NCI-H510A treated with DMSO at 0.1 percent for 48 hours (cell line): Measurements from ENCODE around the gene EPHA3.

Experiments used
- DNase-seq: peaks from one replicate; lab custom pipeline; 2025; lab: John Stamatoyannopoulos, UW

EPHA3 gene

DNA sequence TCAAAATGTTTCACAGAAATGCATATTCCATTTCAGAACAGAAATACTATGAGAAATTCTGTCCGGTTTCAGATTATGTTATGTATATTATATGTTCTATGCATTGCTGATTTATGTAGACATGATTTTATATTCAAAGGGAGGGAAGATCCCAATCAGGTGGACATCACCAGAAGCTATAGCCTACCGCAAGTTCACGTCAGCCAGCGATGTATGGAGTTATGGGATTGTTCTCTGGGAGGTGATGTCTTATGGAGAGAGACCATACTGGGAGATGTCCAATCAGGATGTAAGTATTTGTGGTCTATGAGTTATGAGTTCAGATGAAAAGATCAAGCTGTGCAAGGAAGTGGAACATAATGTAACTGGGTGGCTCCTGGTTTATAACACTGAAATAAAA, 341.7 kb downstream of the EPHA3 start:
- DNase-seq: no peak

DNA sequence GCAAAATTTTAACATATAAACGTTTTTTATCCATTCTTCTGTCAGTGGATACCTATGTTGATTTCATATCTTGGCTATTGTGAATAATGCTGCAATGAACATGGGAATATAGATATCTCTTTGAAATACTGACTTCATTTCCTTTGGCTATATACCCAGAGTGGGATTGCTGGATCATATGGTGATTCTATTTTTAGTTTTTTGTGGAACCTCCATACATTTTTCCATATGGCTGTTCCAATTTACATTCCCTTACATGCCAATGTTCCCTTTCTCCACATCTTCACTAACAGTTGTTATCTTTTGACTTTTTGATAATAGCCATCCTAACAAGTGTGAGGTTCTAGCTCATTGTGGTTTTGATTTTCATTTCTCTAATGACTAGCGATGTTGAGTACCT, 344.6 kb downstream of the EPHA3 start:
- no peak for DNase-seq

DNA sequence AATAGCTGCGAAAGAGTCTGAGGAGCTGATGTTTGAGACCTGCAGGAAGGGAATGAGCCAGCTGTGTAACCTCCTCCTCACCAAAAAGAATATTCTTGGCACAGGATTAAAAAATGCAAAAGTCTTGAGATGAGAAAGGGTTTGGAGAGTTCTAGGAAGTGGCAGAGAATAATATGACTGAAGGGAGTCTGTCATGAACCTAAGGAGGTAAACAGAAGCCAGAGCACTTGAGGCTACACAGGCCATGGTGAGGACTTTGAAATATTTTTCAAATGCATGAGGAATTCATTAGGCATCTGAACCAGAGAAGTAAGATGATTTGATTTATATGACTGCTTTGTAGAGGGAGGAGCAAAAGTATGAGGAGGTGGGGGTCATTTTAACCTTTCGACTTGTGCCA, 347.8 kb downstream of the EPHA3 start:
- no peak for DNase-seq

DNA sequence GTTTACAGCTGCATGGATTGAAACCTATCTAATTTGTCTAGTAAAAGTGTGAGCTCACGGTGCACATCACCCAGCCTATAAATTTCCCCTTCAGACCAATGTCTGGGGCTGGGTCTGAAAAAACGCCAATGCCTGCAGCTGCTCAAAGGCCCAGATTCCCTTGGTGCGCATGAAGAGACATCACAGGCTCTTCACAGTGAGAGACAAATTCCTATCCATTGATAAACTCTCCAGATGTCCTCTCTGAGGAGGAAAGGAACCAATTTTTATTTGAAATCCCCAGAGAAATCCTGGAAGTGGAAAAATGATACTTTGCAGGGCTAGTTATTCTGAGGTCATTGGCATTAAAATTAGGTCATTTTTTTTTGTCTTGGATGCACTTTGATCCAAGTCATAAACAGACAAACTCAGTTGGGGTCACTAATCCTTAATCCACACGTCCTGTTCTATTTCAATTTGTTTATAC, 360.5 kb downstream of the EPHA3 start:
- DNase-seq: no peak

DNA sequence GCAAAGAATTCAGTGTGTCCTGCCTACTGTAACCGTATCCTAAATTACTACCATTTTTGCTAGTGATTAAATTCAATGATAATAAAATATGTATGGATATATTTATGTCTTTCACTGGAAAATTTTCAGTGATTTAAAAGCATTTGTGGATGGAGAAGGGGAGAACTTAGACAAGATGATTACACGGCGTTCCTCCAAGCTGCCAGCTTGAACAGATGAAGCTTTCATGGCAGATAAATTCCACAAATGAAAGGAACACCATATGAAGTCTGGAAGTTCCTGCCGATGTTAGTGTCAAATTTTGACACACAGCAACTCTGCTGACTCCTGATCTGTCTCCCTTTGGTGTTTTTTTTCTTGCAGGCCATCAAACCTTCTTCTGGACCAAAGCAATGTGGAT, 364.7 kb downstream of the EPHA3 start:
- DNase-seq: no peak

DNA sequence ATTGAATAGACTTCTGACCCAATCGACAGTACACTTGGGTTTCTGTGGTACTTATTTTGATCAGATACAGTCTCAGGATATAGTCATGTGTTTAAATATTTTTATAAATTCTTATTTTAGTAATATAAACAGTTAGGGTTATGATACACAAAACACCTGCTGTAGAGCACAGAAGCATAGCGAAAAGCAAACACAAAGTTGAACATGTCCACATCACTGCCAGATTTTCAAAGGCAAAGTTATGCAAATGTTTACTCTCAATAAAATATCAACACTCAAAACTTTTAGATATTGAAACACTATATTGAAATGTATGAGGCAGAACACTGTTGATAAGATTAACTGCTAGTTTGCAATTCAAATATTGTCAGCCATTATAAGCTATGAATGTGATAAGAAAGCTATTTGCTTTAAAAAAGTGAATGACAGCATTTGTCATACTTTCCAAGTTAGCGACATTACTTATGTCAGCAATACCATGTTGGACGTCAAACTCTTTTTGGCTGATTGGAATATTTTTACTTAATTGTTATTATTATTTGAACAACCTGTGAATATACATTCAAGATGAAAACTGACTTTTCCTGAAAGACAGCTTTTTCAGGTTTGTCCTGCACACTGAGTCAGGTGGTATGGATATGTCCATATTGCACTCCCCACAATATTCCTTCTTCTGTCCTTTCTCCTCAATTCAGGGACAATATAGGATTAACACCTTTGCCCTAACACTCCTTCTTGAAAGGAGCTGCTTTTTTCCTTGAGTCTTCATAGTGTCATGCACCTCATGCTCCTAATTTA, 367.1 kb downstream of the EPHA3 start:
- DNase-seq: no peak

DNA sequence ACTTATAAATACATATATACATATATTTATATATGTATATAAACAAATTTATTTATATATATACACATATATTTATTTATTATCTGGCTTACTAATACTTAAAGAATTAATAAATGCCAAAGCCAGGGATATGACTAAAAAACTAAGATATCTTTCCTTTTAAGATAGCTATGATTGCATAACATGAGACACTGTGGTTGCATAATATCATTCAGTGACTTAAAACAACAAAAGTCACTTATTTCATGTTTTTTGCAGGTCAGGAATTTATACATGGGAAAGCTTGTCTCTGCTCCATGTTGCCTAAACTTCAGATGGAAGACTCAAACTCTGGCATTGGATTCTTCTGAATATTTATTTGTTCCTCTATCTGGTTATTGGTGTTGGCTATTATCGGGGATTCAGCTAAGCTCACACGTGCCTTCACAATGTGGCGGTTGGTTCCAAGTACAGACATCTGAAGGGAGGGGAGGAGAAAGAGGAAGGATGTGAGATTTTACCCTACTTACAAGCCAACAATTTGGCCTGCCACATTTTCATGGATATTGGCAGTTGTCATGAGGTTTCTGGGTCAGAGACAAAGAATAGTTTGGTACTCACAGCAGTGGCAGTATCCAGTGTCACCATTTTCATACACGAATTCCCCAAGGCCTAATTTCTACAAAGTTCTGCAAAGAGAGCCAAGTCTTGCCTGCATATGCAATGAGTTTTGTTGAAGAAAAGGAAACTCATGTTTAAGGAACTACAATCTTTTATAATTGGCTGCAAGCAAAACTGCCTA, 381.6 kb downstream of the EPHA3 start:
- DNase-seq: no peak

DNA sequence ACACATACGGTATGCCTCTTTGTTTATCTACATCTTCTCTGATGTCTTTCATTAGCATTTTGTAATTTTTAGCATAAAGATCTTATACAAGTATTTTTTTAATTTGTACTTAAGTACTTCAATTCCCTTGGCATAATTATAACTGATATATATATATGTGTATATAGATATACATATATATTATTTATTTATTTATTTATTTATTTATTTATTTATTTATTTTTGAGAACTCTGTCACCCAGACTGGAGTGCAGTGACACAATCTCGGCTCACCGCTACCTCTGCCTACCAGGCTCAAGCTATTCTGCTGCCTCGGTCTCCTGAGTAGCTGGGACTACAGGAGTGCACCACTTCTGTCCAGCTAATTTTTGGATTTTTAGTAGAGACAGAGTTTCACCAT, 382.7 kb downstream of the EPHA3 start:
- DNase-seq: no peak

DNA sequence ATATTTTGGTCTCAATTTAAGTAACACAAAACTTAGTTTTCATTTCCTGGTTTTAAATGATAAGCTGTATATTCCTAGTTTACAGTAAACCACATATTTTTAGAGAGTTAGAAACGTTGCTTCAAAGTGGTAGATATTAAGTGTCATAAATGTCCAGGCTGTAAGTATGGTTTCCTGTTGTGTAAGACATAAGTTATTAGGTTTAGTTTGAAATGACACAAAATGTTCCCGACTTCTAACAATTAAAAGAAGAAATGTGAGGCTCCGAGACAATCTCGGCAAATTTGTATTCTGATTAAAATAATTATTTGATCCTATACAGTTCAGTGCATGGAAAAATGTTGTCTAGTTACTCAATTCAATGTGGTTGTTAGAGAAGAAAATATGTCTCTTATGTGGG, 387.3 kb downstream of the EPHA3 start:
- DNase-seq: no peak

DNA sequence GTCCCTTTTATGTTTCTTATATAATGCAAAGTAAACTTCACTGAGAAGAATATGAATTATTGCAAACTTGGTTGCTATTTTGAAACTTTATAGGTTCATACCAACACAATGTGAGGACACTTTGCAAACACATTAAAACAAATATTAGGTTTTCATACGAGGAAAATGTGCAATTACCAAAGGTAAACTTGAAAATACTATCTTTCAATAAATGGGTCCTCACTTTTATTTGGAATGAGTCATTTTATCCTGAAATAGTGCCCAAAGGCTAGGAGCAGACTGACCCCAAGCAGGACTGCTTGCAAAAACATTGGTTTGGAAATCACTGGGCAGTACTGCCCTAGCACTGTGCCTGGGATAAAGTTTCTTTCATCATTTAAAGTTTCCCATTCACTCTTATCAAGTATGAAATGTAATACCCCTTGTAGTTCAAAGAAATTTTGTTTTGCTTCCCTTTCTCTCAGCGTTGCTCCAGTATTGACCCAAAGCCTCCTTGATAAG, 396.5 kb downstream of the EPHA3 start:
- no peak for DNase-seq

DNA sequence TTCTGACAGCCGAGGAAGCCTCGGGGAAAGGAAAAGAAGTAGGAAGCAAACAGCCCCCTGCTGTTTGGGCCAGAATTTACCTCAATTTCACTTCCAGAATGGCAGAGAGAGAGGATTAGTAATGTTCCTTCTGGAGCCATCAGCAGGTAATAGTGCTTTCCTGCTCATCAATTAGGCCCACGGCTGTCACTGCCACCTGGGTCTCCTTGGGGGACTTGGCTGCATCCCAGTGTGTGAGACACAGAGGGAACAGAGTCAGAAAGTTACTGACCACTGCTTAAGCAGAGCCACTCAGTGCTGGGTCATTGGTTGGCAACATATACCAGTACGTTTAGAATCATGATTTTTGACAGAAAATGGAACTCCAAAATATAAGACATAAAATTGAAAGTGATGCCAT, 397.0 kb downstream of the EPHA3 start:
- DNase-seq: no peak

DNA sequence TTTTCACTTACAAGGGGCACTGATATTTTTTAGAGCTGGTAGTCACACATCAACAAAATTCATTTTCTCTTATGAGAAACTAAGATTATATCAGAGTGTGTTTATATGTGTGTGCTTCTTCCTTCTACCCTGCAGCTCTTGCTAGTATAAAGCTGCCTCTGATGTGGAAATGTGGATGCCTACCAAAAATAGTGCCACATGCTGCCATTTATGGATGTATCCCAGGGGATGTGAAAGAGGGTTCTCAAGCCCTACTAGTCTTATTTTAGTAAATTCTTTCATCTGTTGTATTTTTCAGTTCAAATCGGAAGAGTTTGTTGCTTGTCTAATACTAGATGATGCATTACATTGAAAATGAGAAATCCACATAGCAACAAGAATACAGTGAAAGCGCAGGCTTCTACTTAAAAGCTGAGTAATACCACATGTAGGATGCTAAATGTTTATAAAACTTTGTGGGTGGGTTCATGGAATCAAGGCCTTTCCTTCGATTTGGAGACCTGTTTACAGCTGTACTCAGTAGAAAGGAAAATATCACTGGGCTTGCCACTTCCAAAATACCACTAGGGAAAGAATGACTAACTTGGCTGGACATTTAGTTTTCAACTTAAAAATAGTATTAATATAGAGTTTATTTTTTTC, 399.2 kb downstream of the EPHA3 start:
- DNase-seq: no peak

DNA sequence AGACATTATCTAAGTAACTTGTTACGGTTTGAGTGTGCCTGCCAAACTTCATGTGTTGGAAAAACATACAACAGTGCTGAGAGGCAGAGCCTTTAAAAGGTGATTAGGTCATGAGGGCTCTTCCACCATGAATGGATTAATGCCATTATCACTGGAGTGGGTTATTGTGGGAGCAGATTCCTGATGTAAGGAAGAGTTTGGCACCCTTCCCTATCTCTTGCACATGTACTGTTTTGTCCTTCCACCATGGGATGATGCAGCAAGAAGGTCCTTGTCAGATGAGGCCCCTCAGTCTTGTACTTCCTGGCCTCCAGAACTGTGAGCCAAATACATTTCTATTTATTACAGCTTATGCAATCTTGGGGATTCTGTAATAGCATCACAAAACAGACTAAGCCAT, 413.9 kb downstream of the EPHA3 start:
- no peak for DNase-seq

DNA sequence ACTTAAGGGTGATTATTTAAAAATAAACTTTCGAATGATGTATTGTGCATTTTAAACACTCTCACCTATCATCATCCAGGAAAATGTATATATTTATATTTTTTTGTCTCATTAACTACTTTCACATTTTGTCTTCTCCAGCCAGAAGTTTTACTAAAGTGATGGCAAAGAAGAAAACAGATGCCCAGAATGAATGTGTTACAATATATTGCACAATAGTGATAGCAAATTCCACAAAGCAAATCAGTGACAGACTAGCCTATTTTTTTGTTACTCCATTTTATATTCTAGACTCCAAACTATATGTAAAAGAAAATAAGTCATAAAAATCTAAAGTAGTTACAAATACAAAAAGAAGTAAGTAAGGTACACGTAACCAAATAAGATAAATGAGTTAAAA, 414.7 kb downstream of the EPHA3 start:
- DNase-seq: no peak

DNA sequence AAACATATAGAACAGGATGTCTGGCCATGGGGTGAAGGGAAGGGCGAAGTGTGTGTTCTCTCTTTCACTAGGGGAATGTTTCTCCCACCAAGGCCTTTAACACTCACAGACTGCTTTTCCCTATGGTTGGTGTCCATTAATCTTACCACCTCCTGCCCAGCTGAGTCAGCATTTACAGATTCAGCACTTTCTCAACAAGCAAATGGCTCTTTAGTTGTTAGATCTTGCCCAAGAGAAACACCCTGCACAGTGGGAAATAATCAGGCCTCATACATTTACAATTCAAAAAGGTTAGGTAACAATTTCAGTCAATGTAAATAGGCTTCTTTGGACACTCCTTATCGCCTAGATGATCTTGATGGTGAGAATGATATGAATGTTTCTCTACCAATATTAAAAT, 418.2 kb downstream of the EPHA3 start:
- no peak for DNase-seq

DNA sequence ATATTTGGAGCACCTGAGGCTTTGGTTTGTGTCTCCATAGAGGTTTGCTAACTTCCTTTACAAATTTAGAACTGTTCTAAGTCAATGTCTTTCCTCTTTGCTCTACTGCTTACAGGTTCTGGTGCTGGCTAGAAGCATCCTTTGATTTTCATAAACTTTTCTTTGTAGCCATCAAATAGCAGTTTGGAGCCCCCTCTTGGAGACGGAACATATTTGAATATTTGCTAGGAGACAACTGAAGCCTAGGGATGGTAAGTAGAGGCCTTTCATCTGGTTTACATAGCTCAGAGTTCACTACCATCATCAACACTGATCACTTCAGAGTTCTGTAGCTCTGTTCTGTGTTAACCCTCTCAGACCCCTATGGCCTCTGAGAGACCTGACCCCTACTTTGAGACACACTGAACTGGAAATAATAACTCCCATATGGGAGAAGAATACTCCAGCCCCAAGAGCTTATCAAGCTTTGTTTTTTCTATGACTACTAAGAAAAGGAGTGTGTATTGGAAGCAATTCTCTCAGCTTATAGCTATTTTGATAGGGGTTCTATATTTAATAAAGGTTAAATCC, 420.4 kb downstream of the EPHA3 start:
- no peak for DNase-seq
